NCI-H82 treated with DMSO at 0.1 percent for 48 hours (cell line): ENCODE measurements around the gene IL7R.

ENCODE experiments used
- DNase-seq: peaks from one replicate; lab custom pipeline; 2025; ENCODE audit not compliant: unreplicated experiment; lab: John Stamatoyannopoulos, UW

IL7R gene, protein sequence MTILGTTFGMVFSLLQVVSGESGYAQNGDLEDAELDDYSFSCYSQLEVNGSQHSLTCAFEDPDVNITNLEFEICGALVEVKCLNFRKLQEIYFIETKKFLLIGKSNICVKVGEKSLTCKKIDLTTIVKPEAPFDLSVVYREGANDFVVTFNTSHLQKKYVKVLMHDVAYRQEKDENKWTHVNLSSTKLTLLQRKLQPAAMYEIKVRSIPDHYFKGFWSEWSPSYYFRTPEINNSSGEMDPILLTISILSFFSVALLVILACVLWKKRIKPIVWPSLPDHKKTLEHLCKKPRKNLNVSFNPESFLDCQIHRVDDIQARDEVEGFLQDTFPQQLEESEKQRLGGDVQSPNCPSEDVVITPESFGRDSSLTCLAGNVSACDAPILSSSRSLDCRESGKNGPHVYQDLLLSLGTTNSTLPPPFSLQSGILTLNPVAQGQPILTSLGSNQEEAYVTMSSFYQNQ

GRCh38 chr5:35856765-35857351 is at the start of gene IL7R:
Gene IL7R (plus strand): TSS chr5:35856891. CDS start chr5:35856978, 87 bp downstream.
- DNase-seq = no peak

- no peak for DNase-seq
These were observed 46.1 kb upstream of the IL7R start for GRCh38 chr5:35810601-35811000.

DNA sequence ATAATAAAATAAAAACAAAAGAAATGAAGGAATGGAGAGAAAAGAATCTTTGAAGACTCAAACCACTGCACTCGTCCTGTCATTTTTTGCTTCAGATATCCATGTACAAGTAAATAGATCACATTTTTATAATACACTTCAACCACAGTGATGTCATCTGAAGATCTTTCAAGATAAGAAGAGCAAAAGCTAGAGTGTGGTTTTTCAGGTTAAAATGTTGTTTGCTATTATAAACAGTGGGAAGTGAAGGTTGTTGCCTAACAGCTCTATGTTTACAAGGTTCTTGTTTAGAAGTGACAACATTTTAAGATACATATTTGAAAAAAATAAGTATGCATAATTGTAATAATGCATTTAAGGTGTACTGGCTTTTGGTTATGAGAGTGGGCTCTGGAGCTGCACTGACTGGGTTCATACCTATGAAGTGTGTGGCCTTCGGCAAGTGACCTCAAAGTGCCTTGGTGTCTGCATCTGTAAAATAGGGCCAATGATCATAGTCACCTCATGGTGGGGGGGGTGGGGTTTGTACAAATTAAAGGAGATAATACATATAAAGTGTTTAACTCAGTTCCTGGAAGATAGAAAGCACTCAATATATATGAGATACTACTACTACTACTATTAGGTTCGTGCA is 45.5 kb upstream of the IL7R start:
- DNase-seq = no peak

DNA sequence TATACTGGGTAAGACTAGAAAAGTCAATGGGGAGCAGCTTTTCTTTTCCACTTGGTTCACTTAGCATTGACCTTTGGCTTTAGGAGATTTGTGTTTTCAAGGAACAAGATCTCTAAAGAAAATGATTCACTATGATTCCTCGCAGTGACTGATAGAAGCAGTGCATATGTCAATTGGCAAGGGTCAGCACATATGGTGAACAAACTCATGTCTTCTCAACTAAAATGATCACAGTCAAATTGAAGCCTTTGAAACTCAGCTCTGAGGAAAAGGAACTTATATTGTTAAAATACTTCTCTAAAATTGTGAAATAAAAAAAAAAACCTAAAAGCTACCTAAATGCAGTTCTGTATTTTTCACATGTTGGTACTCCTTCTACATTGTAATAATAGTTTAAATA is 43.2 kb upstream of the IL7R start:
- DNase-seq = no peak

DNA sequence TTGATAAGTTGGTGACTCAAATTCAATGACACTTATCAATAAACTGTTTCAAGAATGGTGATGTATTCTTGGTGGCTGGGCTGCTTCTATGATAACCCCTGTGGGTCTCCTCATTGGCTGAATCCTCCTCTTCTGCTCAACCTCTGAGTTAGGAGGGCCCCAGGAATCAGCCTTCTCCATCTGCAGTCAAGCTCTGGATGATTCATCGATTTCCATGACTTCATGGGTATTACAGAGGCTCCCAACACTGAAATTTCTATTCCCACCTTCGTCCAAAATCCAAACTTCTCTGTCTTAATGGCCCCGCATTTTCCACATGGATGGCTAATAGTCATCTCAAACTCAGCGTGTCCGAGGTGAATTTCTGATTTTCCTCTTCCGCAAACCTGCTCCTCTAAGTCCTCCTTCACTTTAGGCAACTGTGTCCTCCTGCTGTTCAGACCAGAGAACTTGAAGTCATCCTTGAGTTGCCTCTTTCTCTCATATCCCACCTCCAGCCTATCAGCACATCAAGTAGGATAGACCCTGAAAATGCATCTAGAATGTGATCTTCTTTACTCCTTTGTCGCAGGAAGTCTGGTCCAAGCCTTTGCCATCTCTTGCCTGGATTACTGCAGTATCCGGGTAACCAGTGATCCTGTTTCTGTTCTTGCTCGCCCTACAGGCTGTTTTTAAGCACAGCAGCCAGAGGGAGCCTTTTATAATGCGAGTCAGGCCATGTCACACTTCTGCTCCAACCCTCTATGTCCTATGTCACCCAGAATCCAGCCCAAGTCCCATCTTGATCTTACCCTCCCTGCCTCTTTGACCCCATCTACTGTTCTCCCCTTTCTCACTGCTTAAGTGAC is 41.4 kb upstream of the IL7R start:
- no peak for DNase-seq

DNA sequence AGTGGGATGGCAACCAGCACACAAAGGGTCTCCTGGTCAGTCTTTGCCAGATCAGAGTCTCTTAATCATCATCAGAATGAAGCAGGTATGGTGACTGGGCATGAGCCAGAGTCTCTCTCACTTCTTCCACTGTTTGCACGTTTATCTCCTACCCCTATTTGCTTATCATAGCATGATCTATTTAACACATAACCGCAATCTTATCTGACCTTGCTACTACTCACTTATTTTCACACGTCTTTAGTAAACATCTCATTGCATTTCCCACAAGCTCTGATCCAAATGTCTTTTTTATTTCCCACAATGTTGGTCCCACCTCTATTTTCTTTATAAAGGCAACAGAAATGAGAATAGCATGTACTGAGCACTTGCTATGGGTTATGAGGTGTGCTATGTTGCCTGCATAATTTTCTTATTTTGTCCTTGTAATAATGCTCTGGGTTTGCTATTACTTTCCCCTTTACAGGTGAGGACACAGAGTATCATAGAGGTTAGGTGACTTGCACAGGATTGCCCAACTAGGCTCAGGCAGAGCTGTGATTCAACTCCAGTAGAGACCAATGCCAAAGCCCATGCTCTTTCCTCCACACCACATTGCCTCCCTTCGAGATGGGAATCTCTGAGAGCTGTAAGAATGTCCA is 39.7 kb upstream of the IL7R start:
- DNase-seq = no peak

GRCh38 chr5:35819026-35819425 is 37.7 kb upstream of the IL7R start:
- DNase-seq = no peak

- no peak for DNase-seq
These were observed 37.0 kb upstream of the IL7R start for GRCh38 chr5:35819668-35820067.

- DNase-seq = no peak
These were observed 36.0 kb upstream of the IL7R start for GRCh38 chr5:35820735-35821134.

- DNase-seq = no peak
These were observed 35.2 kb upstream of the IL7R start for GRCh38 chr5:35821513-35821912.

GRCh38 chr5:35822511-35822910 is 34.2 kb upstream of the IL7R start:
- no peak for DNase-seq

GRCh38 chr5:35823347-35824098 is 33.2 kb upstream of the IL7R start:
- DNase-seq = no peak

DNA sequence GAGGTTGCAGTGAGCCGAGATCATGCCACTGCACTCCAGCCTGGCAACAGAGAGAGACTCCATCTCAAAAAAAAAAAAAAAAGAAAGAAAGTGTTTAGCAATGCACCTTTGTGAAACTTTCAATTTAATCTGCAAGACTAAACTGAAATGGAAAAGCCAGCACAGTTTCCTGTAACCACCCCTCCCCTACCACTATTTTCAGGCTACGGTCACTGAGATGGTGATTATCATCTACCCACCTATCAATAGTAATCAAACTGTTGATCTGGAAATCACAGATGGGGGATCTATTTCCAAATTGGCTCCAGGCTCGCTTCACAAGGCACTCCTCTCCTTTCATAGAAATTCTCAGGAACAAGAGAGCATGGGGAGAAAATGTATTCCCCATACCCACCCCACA is 30.6 kb upstream of the IL7R start:
- no peak for DNase-seq

DNA sequence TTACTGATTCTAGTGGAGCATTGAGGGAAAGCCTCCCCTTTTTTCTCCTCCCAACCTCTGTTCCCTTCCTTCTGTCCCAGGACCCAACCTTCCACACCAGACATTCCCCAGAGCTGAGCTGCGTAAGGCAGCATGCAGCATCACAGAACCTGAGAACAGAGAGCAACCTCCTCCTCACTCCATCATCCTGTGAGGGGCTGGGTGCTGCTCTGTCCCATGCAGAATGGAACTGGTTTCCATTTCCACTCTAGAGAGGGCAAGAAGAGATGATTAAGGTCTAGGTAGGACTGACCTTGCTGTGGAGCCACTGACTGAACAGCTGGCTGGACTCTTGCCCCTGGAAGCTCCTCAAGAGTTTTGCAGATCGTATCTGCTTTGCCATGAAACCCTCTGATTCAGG is 30.1 kb upstream of the IL7R start:
- DNase-seq = no peak

DNA sequence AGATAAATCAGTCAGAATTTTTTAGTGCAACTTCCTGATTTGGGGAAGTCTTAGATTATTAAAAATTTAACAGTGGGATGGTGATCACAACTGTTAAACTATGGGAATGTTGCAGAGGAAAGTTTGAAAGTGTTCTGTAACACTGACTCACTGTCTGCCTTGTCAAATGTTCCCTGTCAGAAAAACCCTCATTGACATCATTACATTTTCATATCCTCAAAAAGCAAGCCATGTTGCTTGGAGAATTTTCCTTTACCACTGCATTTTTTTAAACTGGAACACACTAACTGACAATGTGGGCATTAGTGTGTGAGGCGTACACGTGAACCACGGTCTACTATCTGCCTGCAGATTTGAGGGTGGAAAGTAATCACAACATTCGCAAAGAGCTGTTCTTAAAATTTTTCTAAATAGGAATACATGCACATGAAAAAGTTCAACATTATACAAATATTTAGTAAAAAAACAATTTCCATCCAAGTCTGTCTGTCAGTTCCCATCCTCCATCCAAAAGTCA is 28.6 kb upstream of the IL7R start:
- DNase-seq = no peak

DNA sequence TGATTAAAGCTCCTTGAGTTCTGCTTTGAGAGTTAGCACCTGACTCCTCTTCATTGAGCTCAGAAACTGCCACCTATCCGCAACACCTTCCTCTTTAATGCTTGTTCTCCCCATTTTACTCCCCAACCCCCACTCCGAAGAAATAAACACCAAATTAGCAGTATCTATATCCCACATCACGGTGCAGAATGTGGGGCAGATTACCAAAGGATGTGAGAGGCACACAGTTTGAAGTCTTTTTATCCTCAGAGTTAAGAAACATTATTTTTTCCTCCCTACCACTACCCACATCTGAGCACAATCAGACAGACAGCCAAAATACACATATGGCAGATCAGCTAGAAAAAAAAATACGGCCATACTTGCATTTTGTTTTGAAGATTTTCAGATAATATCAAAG is 26.1 kb upstream of the IL7R start:
- DNase-seq = no peak

DNA sequence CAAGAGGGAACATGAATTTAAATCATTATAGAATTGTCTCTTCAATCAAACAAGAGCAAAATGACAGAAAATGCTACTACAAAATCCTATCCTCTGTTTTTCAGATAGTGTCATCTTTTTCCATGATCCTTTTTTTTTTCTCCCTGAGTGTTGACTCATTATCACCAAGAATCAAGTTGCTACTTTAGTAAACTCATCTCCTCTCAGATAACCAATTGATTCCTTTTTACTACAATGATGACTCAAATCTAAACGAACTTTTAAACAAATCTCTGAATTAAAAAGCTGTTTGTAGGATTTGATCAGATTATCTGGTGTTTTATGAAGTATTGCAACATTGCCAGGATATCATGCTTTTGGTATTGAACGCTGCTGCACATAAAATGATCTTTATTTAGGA is 23.9 kb upstream of the IL7R start:
- no peak for DNase-seq

- no peak for DNase-seq
These were observed 23.5 kb upstream of the IL7R start for GRCh38 chr5:35833224-35833623.

DNA sequence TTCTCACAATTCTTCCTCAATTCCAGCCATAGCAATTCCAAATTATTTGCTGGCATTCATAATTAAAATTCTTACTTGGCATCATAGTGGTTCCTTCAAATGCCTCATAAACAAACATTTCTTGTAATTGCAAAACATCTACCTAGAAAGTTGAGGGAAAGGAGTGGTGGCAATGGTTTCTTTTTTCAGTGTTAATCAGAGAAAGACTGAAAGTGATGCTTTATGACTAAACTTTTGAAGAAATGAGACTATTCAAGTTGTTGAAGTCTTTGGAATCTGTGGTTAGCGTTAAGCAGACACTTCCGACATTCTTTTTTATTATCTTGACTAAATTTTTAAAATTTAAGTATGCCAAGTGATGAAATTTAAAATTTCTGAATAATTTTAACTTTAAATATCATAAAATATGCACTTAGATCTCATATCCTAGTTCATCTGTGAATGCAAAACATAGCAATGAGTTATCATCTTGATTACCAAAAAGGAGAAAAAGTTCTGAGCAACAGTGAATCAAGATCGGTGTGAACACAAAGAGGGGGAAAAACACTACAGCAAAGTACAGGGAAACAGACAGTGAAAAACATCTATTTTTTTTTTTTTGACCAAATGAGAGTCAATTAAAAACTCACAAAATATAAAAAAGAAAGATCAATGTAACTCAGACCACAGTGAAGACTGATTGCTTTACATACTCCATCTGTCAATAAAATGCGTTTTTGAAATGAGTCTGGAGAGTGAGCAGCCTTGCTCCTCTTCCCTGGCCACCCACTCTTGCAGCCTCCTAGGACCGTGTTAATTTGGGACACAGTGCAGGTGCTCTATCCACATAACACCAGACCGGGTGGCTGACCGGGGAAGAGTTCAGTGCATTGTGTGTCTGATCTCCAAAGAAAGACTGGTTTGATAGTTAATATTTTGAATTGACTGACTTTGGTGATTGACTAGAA is 20.6 kb upstream of the IL7R start:
- no peak for DNase-seq
